ENCODE results near the gene ALCAM.
"Not testable (repeated sequence)": the region's sequence is repeated elsewhere in the genome, so short reads cannot be mapped to it uniquely, and the experiment has no call there.

ALCAM gene

DNA sequence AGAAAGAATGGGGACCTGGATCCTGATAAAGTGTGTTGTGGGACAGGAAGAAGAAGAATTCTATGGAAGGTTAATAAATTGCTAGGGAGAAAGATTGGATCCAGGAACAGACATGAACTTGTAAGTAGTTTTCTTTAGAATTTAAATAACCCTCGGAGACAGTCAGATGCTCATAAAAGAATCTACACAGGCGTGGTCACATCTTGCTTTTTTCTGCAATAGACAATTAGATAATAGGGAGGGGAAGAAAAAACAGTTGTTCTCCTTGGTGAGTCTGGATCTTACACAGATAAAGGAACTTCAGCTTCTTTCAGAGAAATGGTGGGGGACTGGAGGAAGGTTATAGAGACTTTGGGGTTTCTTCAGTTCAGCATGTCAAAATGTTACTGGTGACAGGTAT is 232.6 kb downstream of the ALCAM start:
- no peaks in the 10 kb centered on the region for H3K9me3 Mint-ChIP-seq
- no peaks in the 10 kb centered on the region for H3K36me3 Mint-ChIP-seq (ENCODE audit: low read depth)
- H3K4me1 Mint-ChIP-seq = no peaks in the 10 kb centered on the region
- TF ChIP-seq, protein P1, sequence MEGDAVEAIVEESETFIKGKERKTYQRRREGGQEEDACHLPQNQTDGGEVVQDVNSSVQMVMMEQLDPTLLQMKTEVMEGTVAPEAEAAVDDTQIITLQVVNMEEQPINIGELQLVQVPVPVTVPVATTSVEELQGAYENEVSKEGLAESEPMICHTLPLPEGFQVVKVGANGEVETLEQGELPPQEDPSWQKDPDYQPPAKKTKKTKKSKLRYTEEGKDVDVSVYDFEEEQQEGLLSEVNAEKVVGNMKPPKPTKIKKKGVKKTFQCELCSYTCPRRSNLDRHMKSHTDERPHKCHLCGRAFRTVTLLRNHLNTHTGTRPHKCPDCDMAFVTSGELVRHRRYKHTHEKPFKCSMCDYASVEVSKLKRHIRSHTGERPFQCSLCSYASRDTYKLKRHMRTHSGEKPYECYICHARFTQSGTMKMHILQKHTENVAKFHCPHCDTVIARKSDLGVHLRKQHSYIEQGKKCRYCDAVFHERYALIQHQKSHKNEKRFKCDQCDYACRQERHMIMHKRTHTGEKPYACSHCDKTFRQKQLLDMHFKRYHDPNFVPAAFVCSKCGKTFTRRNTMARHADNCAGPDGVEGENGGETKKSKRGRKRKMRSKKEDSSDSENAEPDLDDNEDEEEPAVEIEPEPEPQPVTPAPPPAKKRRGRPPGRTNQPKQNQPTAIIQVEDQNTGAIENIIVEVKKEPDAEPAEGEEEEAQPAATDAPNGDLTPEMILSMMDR (IDR thresholded peaks at IDR 0.05; ENCODE audit: unreplicated experiment in 3 of 3) = no peak
- H3K4me3 Mint-ChIP-seq = no peak overlapping the region
- H3K27me3 Mint-ChIP-seq (ENCODE audit: low read depth) = no peaks in the 10 kb centered on the region
- H3K27ac Mint-ChIP-seq = no peak overlapping the region

GRCh38 chr3:105601756-105602155 is 235.0 kb downstream of the ALCAM start:
- not testable (repeated sequence) for H3K9me3 Mint-ChIP-seq; H3K36me3 Mint-ChIP-seq (ENCODE audit: low read depth); H3K27ac Mint-ChIP-seq; H3K4me1 Mint-ChIP-seq; H3K4me3 Mint-ChIP-seq; H3K27me3 Mint-ChIP-seq (ENCODE audit: low read depth)

GRCh38 chr3:105602286-105602685 is 235.6 kb downstream of the ALCAM start:
- H3K4me3 Mint-ChIP-seq; H3K9me3 Mint-ChIP-seq; H3K27me3 Mint-ChIP-seq (ENCODE audit: low read depth); H3K36me3 Mint-ChIP-seq (ENCODE audit: low read depth); H3K27ac Mint-ChIP-seq; H3K4me1 Mint-ChIP-seq: not testable (repeated sequence)

DNA sequence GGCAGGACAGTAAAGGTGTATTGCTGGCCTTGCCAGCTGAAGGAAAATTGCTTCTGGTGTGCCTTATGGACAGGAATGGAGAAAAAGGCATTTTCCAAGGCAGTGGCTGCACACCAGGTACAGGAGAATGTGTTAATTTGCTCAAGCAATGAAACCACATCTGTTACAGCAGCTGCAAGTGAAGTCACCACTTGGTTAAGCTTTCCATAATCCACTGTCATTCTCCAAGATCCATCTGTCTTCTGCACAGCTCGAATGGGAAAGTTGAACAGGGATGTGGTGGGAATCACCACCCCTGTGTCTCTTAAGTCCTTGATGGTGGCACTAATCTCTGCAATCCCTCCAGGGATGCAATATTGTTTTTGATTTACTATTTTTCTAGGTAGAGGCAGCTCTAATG is 236.8 kb downstream of the ALCAM start:
- H3K27ac Mint-ChIP-seq; H3K4me1 Mint-ChIP-seq; H3K27me3 Mint-ChIP-seq (ENCODE audit: low read depth); H3K4me3 Mint-ChIP-seq; H3K36me3 Mint-ChIP-seq (ENCODE audit: low read depth); H3K9me3 Mint-ChIP-seq: not testable (repeated sequence)

- no peak overlapping the region for H3K27ac Mint-ChIP-seq
- TF ChIP-seq, protein P1 (IDR thresholded peaks at IDR 0.05; ENCODE audit: unreplicated experiment in 3 of 3) = no peak
- H3K27me3 Mint-ChIP-seq (ENCODE audit: low read depth) = no peaks in the 10 kb centered on the region
- no peaks in the 10 kb centered on the region for H3K4me1 Mint-ChIP-seq
- H3K4me3 Mint-ChIP-seq = no peak overlapping the region
- H3K36me3 Mint-ChIP-seq (ENCODE audit: low read depth) = no peaks in the 10 kb centered on the region
- H3K9me3 Mint-ChIP-seq = no peaks in the 10 kb centered on the region
These were observed 239.3 kb downstream of the ALCAM start for GRCh38 chr3:105606016-105606415.

DNA sequence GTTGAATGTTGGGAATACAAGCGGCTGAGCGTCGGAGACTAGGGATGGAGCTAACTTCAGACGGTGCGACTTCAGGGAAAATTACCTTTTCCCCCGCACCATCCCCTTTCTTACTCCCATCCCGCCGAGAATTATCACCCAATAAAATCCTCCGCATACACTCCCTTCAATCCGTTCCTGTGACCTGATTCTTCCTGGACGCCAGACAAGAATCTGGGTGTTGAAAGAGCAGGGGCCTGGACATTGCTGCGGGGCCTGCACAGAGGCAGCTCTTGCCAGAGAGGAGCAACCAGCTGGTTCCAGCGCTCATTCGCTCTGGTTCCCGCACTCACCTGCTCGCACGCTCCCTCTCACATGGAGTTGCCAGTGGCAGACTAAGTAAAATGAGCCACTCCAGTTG is 241.9 kb downstream of the ALCAM start:
- Mint-ChIP-seq H3K27me3 (ENCODE audit: low read depth) (peaks cover 3% of the 10 kb centered on the region), H3K4me1 (peaks cover 6% of the 10 kb centered on the region), H3K27ac (no peak overlapping the region), H3K4me3 (no peak overlapping the region), H3K36me3 (ENCODE audit: low read depth) (no peaks in the 10 kb centered on the region), H3K9me3 (no peaks in the 10 kb centered on the region)
- TF ChIP-seq, protein P1 (IDR thresholded peaks at IDR 0.05; ENCODE audit: unreplicated experiment in 3 of 3) = no peak

GRCh38 chr3:105610473-105610872 is 243.8 kb downstream of the ALCAM start:
- no peaks in the 10 kb centered on the region for H3K36me3 Mint-ChIP-seq (ENCODE audit: low read depth)
- H3K27ac Mint-ChIP-seq = no peak overlapping the region
- H3K4me3 Mint-ChIP-seq = no peak overlapping the region
- H3K9me3 Mint-ChIP-seq = no peaks in the 10 kb centered on the region
- H3K27me3 Mint-ChIP-seq (ENCODE audit: low read depth) = peaks cover 3% of the 10 kb centered on the region
- peaks cover 6% of the 10 kb centered on the region for H3K4me1 Mint-ChIP-seq
- TF ChIP-seq, protein P1 (IDR thresholded peaks at IDR 0.05; ENCODE audit: unreplicated experiment in 3 of 3) = no peak
